ENCODE data around the gene MAGEC3.

Gene MAGEC3

GRCh38 chrX:141838016-141838415 is at the start of gene MAGEC3:
TSS of gene MAGEC3 (plus strand) at chrX:141838316. CDS start at chrX:141838316, 0 bp downstream.
- TF ChIP-seq CTCF (IDR thresholded peaks at IDR 0.05): no peak

DNA sequence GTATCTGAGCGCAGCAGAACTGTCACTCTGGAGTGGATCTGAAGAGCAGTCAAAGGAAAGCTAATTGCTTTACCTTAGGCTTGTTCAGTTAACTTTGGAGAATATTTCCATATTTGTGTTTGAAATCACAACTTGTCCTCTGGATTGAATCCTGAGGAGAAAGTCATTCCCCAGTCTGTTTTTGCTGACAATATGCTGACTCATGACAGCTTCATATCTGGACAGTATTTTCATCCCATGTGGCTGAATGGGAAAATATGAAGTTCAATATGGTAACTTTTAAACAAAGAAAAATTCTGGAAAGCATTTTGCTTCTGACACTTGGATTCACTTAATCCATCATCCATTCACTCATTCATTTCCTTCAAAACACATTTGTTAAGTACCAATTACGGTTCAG is 46.3 kb upstream of the MAGEC3 start:
- Histone ChIP-seq H3K4me3 (ENCODE audit: low read depth in 1 of 2, low read length in 1 of 2) (no peak overlapping the region), H3K9me3 (no peaks in the 10 kb centered on the region), H3K27ac (no peak overlapping the region), H3K36me3 (no peaks in the 10 kb centered on the region), H3K27me3 (no peaks in the 10 kb centered on the region), H3K4me1 (ENCODE audit: control insufficient read depth in 1 of 2, insufficient read depth in 1 of 2, low read depth in 1 of 2, low read length in 1 of 2) (no peaks in the 10 kb centered on the region)
- no peak for TF ChIP-seq CTCF (IDR thresholded peaks at IDR 0.05)

More at GRCh38 chrX:141838016-141838415, at the start of gene MAGEC3:
- Histone ChIP-seq H3K27ac (no peak within 1 kb of the TSS), H3K36me3 (no peaks in the 10 kb centered on the region), H3K4me1 (ENCODE audit: control insufficient read depth in 1 of 2, insufficient read depth in 1 of 2, low read depth in 1 of 2, low read length in 1 of 2) (no peaks in the 10 kb centered on the region), H3K4me3 (ENCODE audit: low read depth in 1 of 2, low read length in 1 of 2) (no peak within 1 kb of the TSS), H3K9me3 (no peaks in the 10 kb centered on the region), H3K27me3 (no peaks in the 10 kb centered on the region)

- Histone ChIP-seq H3K4me3 (ENCODE audit: low read depth in 1 of 2, low read length in 1 of 2) (no peak overlapping the region), H3K36me3 (no peaks in the 10 kb centered on the region), H3K27ac (no peak overlapping the region), H3K9me3 (no peaks in the 10 kb centered on the region), H3K27me3 (no peaks in the 10 kb centered on the region), H3K4me1 (ENCODE audit: control insufficient read depth in 1 of 2, insufficient read depth in 1 of 2, low read depth in 1 of 2, low read length in 1 of 2) (no peaks in the 10 kb centered on the region)
- no peak for TF ChIP-seq CTCF (IDR thresholded peaks at IDR 0.05)
Measured at GRCh38 chrX:141811438-141811837, 26.7 kb upstream of the MAGEC3 start.

DNA sequence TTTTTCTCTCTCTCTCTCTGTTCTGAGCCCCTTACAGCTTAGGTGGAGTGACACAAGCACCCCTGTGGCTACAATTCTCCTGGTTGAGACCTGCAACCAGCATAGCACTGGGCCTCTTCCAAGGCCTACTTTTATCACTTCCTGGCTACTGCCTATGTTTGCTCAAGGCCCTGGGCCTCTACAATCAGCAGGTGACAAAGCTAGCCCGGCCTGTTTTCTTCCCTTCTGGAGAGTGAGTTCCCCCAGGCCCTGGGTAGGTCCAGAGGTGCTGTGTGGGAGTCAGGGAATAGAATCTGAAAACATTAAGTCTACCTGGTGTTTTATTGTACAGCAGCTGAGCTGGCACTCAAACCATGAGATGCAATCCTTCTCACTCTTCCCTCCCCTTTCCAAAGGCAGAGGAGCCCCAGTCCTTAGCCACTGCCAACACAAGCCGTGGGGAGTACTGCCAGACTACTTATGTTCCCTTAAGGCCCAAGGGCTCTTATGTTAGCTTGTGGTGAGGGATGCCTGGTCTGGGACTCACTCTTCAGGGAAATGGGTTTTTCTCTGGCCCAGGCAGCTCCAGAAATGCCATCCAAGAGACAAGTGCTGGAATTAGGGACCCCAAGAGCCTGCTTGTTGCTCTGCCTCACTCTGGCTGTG is 23.8 kb upstream of the MAGEC3 start:
- Histone ChIP-seq H3K9me3 (no peaks in the 10 kb centered on the region), H3K36me3 (no peaks in the 10 kb centered on the region), H3K4me3 (ENCODE audit: low read depth in 1 of 2, low read length in 1 of 2) (no peak overlapping the region), H3K4me1 (ENCODE audit: control insufficient read depth in 1 of 2, insufficient read depth in 1 of 2, low read depth in 1 of 2, low read length in 1 of 2) (no peaks in the 10 kb centered on the region), H3K27me3 (no peaks in the 10 kb centered on the region), H3K27ac (no peak overlapping the region)
- no peak for TF ChIP-seq CTCF (IDR thresholded peaks at IDR 0.05)

DNA sequence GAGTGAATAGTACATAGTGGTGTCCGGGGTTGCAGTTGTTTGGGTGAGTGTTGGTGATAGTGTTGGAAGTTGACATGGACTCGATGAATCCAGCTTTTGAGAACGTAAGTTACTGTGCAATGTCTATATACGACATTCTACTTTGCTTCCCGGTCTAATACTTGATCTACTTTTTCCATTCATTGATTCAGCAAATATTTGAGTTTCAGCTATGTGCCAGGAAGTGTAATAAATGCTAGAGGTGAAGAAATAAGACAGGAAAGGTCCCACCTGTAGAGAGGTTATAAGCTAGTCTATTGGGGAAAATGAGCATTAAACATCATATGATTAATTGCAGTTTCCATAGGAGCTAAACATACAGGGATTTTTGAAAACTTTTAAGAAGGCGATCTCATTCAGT is 22.2 kb upstream of the MAGEC3 start:
- H3K9me3 ChIP-seq: no peaks in the 10 kb centered on the region
- TF ChIP-seq CTCF (IDR thresholded peaks at IDR 0.05): no peak
- no peaks in the 10 kb centered on the region for H3K36me3 ChIP-seq
- no peak overlapping the region for H3K4me3 ChIP-seq (ENCODE audit: low read depth in 1 of 2, low read length in 1 of 2)
- no peaks in the 10 kb centered on the region for H3K4me1 ChIP-seq (ENCODE audit: control insufficient read depth in 1 of 2, insufficient read depth in 1 of 2, low read depth in 1 of 2, low read length in 1 of 2)
- H3K27ac ChIP-seq: no peak overlapping the region
- H3K27me3 ChIP-seq: no peaks in the 10 kb centered on the region

All from neutrophil (primary cell).